SK-N-SH (cell line): ENCODE data around the gene INTS14. TPM values are rescaled to one million over a fixed set of nuclear protein-coding genes. Genes with fewer than 3 reads are reported as not detected.

Experiments used
- CTCF ChIA-PET: fragments of 300-600, 350-600 bp; formaldehyde crosslinking; extraction: SDS; loops from one replicate; lab custom pipeline; 2021; lab: Yijun Ruan, JAX
- POLR2A ChIA-PET: fragments of 350-600 bp; sonication (Branson Sonifier 250); formaldehyde crosslinking; extraction: SDS; loops from one replicate; lab custom pipeline; 2020; ENCODE audit warnings: antibody characterized with exemption, inconsistent platforms; lab: Yijun Ruan, JAX
- DNase-seq: peaks from one replicate; pipeline ENCODE4 v3.0.0; 2012
- H2AFZ ChIP-seq: fragments of 200-600 bp; sonication (generic); 2 replicates; pipeline ENCODE4 v1.8.1; 2016; ENCODE audit warnings: antibody characterized with exemption, mild to moderate bottlenecking, low read depth
- H3F3A ChIP-seq: fragments of 200-600 bp; sonication (generic); replicated peaks from 2 replicates; pipeline ENCODE3; 2016; ENCODE audit warnings: antibody characterized with exemption, mild to moderate bottlenecking; ENCODE audit not compliant: insufficient read depth
- H3K27ac ChIP-seq, 2 experiments: fragments of 200-500 bp in 1 of 2; fragments of 200-600 bp in 1 of 2; sonication (Bioruptor generic) in 1 of 2; sonication (generic), shearing (Covaris generic) in 1 of 2; 2 replicates each; pipeline versions ENCODE4 v1.5.1 to v1.6.1; 2014 to 2016; ENCODE audit warnings: low read depth in 2 of 2, inconsistent platforms in 1 of 2, low read length in 1 of 2, mild to moderate bottlenecking in 1 of 2, mixed read lengths in 1 of 2
- H3K27me3 ChIP-seq: fragments of 200-600 bp; sonication (generic), shearing (Covaris generic); 2 replicates; pipeline ENCODE4 v1.6.1; 2016; ENCODE audit warnings: mixed run types; ENCODE audit not compliant: insufficient read depth
- H3K36me3 ChIP-seq, 2 experiments: fragments of 200-500 bp in 1 of 2; fragments of 200-600 bp in 1 of 2; sonication (Bioruptor generic) in 1 of 2; sonication (generic) in 1 of 2; replicated peaks in 1 of 2; 2 replicates each; pipeline versions ENCODE3 to v1.5.1; 2014 to 2016; ENCODE audit warnings: low read length in 1 of 2, mild to moderate bottlenecking in 1 of 2; ENCODE audit not compliant: insufficient read depth in 2 of 2, control insufficient read depth in 1 of 2
- H3K4me1 ChIP-seq, 2 experiments: fragments of 200-500 bp in 1 of 2; fragments of 200-600 bp in 1 of 2; sonication (Bioruptor generic) in 1 of 2; sonication (generic), shearing (Covaris generic) in 1 of 2; 2 replicates each; pipeline versions ENCODE4 v1.5.1 to v1.6.1; 2014 to 2016; ENCODE audit warnings: low read depth in 1 of 2, low read length in 1 of 2, mixed run types in 1 of 2; ENCODE audit not compliant: insufficient read depth in 2 of 2, control insufficient read depth in 1 of 2
- H3K4me2 ChIP-seq: fragments of 200-600 bp; sonication (generic), shearing (Covaris generic); 2 replicates; pipeline ENCODE4 v1.6.1; 2017; ENCODE audit warnings: mixed run types
- H3K4me3 ChIP-seq, 2 experiments: fragments of 200-500 bp in 1 of 2; fragments of 200-600 bp in 1 of 2; sonication (Bioruptor generic) in 1 of 2; sonication (generic), shearing (Covaris generic) in 1 of 2; 2 replicates each; pipeline versions ENCODE4 v1.5.1 to v1.8.1; 2014 to 2016; ENCODE audit warnings: low read depth in 2 of 2, inconsistent platforms in 1 of 2, low read length in 1 of 2, mild to moderate bottlenecking in 1 of 2, mixed read lengths in 1 of 2, moderate library complexity in 1 of 2
- H3K79me2 ChIP-seq: fragments of 200-600 bp; sonication (generic); 2 replicates; pipeline ENCODE4 v1.8.1; 2017; ENCODE audit warnings: mild to moderate bottlenecking; ENCODE audit not compliant: insufficient read depth
- H3K9ac ChIP-seq: fragments of 200-600 bp; sonication (generic); 2 replicates; pipeline ENCODE4 v1.6.1; 2017; ENCODE audit warnings: mixed run types
- H3K9me2 ChIP-seq: fragments of 200-600 bp; sonication (generic); 2 replicates; pipeline ENCODE4 v1.6.1; 2017; ENCODE audit warnings: mixed run types
- H3K9me3 ChIP-seq: fragments of 200-600 bp; sonication (generic); 2 replicates; pipeline ENCODE4 v1.6.1; 2017; ENCODE audit warnings: mixed run types, mild to moderate bottlenecking, moderate library complexity
- H4K20me1 ChIP-seq: fragments of 200-600 bp; sonication (generic); 2 replicates; pipeline ENCODE4 v1.6.1; 2017; ENCODE audit warnings: mild to moderate bottlenecking, mixed run types; ENCODE audit not compliant: insufficient read depth
- EP300 ChIP-seq, 2 experiments: IDR thresholded peaks; 2 replicates each; pipeline versions ENCODE4 v1.4.0 to v1.6.1; 2012; ENCODE audit warnings: borderline replicate concordance in 1 of 2, low read depth in 1 of 2, low read length in 1 of 2
- FOSL2 ChIP-seq: IDR thresholded peaks from 2 replicates; pipeline ENCODE4 v1.4.0; 2012; ENCODE audit warnings: low read depth, mild to moderate bottlenecking, moderate library complexity, borderline replicate concordance
- GATA2 ChIP-seq: sonication (generic); formaldehyde crosslinking; IDR thresholded peaks from 2 replicates; pipeline ENCODE4 v1.5.0; 2020; ENCODE audit warnings: mild to moderate bottlenecking, missing genetic modification reagents
- JUND ChIP-seq: IDR thresholded peaks from 2 replicates; pipeline ENCODE4 v1.4.0; 2012
- MAX ChIP-seq: IDR thresholded peaks from 2 replicates; pipeline ENCODE4 v1.4.0; 2012; ENCODE audit warnings: low read depth
- PBX3 ChIP-seq: IDR thresholded peaks from 2 replicates; pipeline ENCODE4; 2012
- POLR2AphosphoS5 ChIP-seq: IDR thresholded peaks from 2 replicates; pipeline ENCODE4 v1.6.1; 2012; ENCODE audit warnings: low read depth, low read length
- RCOR1 ChIP-seq: fragments of 150-350 bp; IDR thresholded peaks from 2 replicates; pipeline ENCODE4 v1.6.1; 2017; ENCODE audit warnings: antibody characterized with exemption, low read length
- REST ChIP-seq: IDR thresholded peaks from 2 replicates; pipeline ENCODE4 v1.6.1; 2012; ENCODE audit warnings: mild to moderate bottlenecking, low read depth, low read length, moderate library complexity
- SIN3A ChIP-seq: IDR thresholded peaks from 2 replicates; pipeline ENCODE4 v1.6.1; 2012; ENCODE audit warnings: low read depth, mild to moderate bottlenecking, low read length, moderate library complexity, borderline replicate concordance
- SMC3 ChIP-seq: IDR thresholded peaks from 2 replicates; pipeline ENCODE4 v1.6.1; 2012; ENCODE audit warnings: low read depth, low read length, improper control_type of control experiment
- TCF12 ChIP-seq: IDR thresholded peaks from 2 replicates; pipeline ENCODE4 v1.4.0; 2012
- polyA plus RNA-seq, 3 experiments: library from polyadenylated mRNA; depleted of rRNA; stranded (reverse); fragments of >200 nt; gene quantifications; 2 replicates each; pipeline ENCODE4 v1.2.3, GENCODE V29; 2012
- TF ChIP-seq, protein P1 (sequence below): fragments of 150-350 bp; IDR thresholded peaks from 2 replicates; pipeline ENCODE4 v1.6.1; 2017; ENCODE audit warnings: antibody characterized with exemption, low read length, low read depth, borderline replicate concordance

Gene INTS14
- polyA plus RNA-seq, 1 of the 3 experiments (the other 2 are of a cell fraction), result 44.9 TPM

DNA sequence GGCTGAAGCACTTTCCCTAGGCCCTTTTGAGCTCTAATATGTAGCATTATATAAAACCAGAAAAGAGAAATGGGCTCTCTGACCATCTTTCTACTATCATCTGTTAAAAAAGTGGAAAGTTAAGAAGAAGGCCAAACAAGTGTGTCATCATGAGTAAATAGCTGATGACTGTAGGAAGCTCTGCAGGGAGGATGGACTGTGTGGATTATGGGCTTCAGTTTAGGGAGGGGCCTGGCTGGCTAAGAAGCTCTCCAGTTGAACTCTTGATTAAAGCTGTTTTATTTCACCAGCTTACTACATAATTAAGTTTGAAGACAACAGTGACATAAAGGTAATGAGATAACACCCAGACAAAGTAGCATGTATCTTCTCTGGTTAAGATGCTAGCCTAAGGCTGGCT is 30.6 kb downstream of the INTS14 start:
- CTCF ChIA-PET, result interaction anchor here (0.9 to 2.4 kb wide), 5 partner anchors 13 to 336 kb away, joined by 3 to 7 read pairs (median 4); partner anchors contain the start of gene INTS14
- POLR2A ChIA-PET, result interaction anchor here (1.0 to 1.5 kb wide), 4 partner anchors 10 to 72 kb away, joined by 3 to 6 read pairs (median 3); no protein-coding TSS in a partner anchor
- Histone ChIP-seq H3K27me3 (no peaks in the 10 kb centered on the region), H3K4me1 (peaks cover 31 to 46% of the 10 kb centered on the region in 2 experiments), H3K27ac (peak overlapping the region; percentile 60 to 85), H3K9me2 (no peaks in the 10 kb centered on the region), H3K4me3 (no peak overlapping the region), H3F3A (peaks cover 42% of the 10 kb centered on the region), H2AFZ (no peak overlapping the region), H3K9me3 (no peaks in the 10 kb centered on the region), H3K4me2 (peak overlapping the region; percentile 34), H4K20me1 (no peaks in the 10 kb centered on the region), H3K36me3 (peaks cover 51 to 61% of the 10 kb centered on the region in 2 experiments), H3K9ac (no peak overlapping the region), H3K79me2 (no peaks in the 10 kb centered on the region)
- DNase-seq, result peak; percentile 31
- TF ChIP-seq GATA2 (CRISPR knock-in tag), result 0 out of 2 replicates have a peak, but pooled peaks have one; percentile 28
- peak; percentile 65; the same call in 1 of the 2 replicates for TF ChIP-seq FOSL2
- peak; percentile 32 for TF ChIP-seq PBX3
- TF ChIP-seq EP300 (IDR thresholded peaks at IDR 0.05; ENCODE audit: borderline replicate concordance in 1 of 2, low read depth in 1 of 2, low read length in 1 of 2), result peak in 1 of 2 experiments; percentile 54; a peak in 1 of 4 replicates
- TF ChIP-seq SIN3A, result no peak
- TF ChIP-seq, protein P1, sequence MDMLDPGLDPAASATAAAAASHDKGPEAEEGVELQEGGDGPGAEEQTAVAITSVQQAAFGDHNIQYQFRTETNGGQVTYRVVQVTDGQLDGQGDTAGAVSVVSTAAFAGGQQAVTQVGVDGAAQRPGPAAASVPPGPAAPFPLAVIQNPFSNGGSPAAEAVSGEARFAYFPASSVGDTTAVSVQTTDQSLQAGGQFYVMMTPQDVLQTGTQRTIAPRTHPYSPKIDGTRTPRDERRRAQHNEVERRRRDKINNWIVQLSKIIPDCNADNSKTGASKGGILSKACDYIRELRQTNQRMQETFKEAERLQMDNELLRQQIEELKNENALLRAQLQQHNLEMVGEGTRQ, result no peak
- peak; percentile 73 for TF ChIP-seq TCF12
- TF ChIP-seq MAX, result 0 out of 2 replicates have a peak, but pooled peaks have one; percentile 21
- TF ChIP-seq REST, result no peak
- TF ChIP-seq SMC3, result no peak
- no peak for TF ChIP-seq POLR2AphosphoS5
- peak; percentile 48 for TF ChIP-seq JUND
- TF ChIP-seq RCOR1, result peak; percentile 43; the same call in 1 of the 2 replicates
